Neural cell (in vitro differentiated cells): ENCODE data around the gene TRMT10B. TPM values are rescaled to one million over a fixed set of nuclear protein-coding genes. Genes with fewer than 3 reads are reported as not detected.
"Not testable (repeated sequence)": the region's sequence is repeated elsewhere in the genome, so short reads cannot be mapped to it uniquely, and the experiment has no call there.

Experiments
- H2AFZ ChIP-seq: fragments of 200-600, 300-800 bp; sonication (generic), shearing (Covaris generic); 2 replicates; pipeline ENCODE4 v1.6.0; 2014; ENCODE audit warnings: low read depth, mild to moderate bottlenecking, antibody characterized with exemption, low read length, moderate library complexity
- H3F3A ChIP-seq: fragments of 200-600 bp; shearing (Covaris generic); 2 replicates; pipeline ENCODE4 v1.6.1; 2016; ENCODE audit warnings: mild to moderate bottlenecking, moderate library complexity, mixed read lengths, antibody characterized with exemption, low read length; ENCODE audit not compliant: insufficient read depth, poor library complexity, severe bottlenecking
- H3K27ac ChIP-seq: fragments of 200-600, 300-800 bp; sonication (generic), shearing (Covaris generic); 2 replicates; pipeline ENCODE4 v1.5.1; 2014; ENCODE audit warnings: mild to moderate bottlenecking, low read length, moderate library complexity
- H3K27me3 ChIP-seq: fragments of 300-800, 200-600 bp; sonication (generic), shearing (Covaris generic); 2 replicates; pipeline ENCODE4 v1.6.0; 2014; ENCODE audit warnings: mild to moderate bottlenecking, low read depth, low read length, moderate library complexity; ENCODE audit not compliant: insufficient read depth
- H3K36me3 ChIP-seq: fragments of 300-800, 200-600 bp; sonication (generic), shearing (Covaris generic); 2 replicates; pipeline ENCODE4 v1.5.1; 2014; ENCODE audit warnings: mild to moderate bottlenecking, antibody characterized with exemption, low read length, moderate library complexity; ENCODE audit not compliant: insufficient read depth
- H3K4me2 ChIP-seq: fragments of 300-800, 200-600 bp; sonication (generic), shearing (Covaris generic); 2 replicates; pipeline ENCODE4 v1.6.0; 2014; ENCODE audit warnings: mild to moderate bottlenecking, low read length
- H3K4me3 ChIP-seq: fragments of 300-800, 200-600 bp; sonication (generic), shearing (Covaris generic); 2 replicates; pipeline ENCODE4 v1.5.1; 2014; ENCODE audit warnings: mild to moderate bottlenecking, low read length, moderate library complexity
- H3K79me2 ChIP-seq: fragments of 200-600 bp; shearing (Covaris generic); replicated peaks from 2 replicates; pipeline ENCODE4 v1.6.0; 2014; ENCODE audit warnings: mild to moderate bottlenecking, low read length, moderate library complexity; ENCODE audit not compliant: insufficient read depth
- H3K9ac ChIP-seq: fragments of 300-800, 200-600 bp; sonication (generic), shearing (Covaris generic); 2 replicates; pipeline ENCODE4 v1.6.1; 2016; ENCODE audit warnings: mild to moderate bottlenecking, low read length, mixed read lengths
- H3K9me2 ChIP-seq: fragments of 200-600 bp; shearing (Covaris generic); 2 replicates; pipeline ENCODE4 v1.6.1; 2016; ENCODE audit warnings: mild to moderate bottlenecking, low read length, mixed read lengths; ENCODE audit not compliant: insufficient read depth
- H3K9me3 ChIP-seq: fragments of 200-600, 300-800 bp; sonication (generic), shearing (Covaris generic); 2 replicates; pipeline ENCODE4 v1.6.1; 2016; ENCODE audit warnings: mild to moderate bottlenecking, mixed run types, low read length, moderate library complexity, mixed read lengths
- H4K20me1 ChIP-seq: fragments of 200-600 bp; shearing (Covaris generic); 2 replicates; pipeline ENCODE4 v1.6.1; 2016; ENCODE audit warnings: mild to moderate bottlenecking, mixed run types; ENCODE audit not compliant: insufficient read depth
- EP300 ChIP-seq: fragments of 450-650 bp; conservative IDR thresholded peaks from 2 replicates; pipeline ENCODE4 v1.6.1; 2014; ENCODE audit warnings: antibody characterized with exemption, mild to moderate bottlenecking, moderate library complexity; ENCODE audit not compliant: poor library complexity, severe bottlenecking
- EZH2 ChIP-seq: fragments of 200-600, 300-800 bp; shearing (Covaris generic), sonication (generic); IDR thresholded peaks from 2 replicates; pipeline ENCODE4 v1.6.1; 2014; ENCODE audit warnings: antibody characterized with exemption, low read length, borderline replicate concordance, mild to moderate bottlenecking; ENCODE audit not compliant: insufficient read depth, poor library complexity, severe bottlenecking
- MXI1 ChIP-seq: fragments of 450-650 bp; conservative IDR thresholded peaks from 2 replicates; pipeline ENCODE4 v1.6.1; 2014; ENCODE audit warnings: antibody characterized with exemption, mild to moderate bottlenecking; ENCODE audit not compliant: poor library complexity, severe bottlenecking
- POLR2AphosphoS5 ChIP-seq: IDR thresholded peaks from 2 replicates; pipeline ENCODE4 v1.6.1; 2012
- RAD21 ChIP-seq: fragments of 450-650 bp; conservative IDR thresholded peaks from 2 replicates; pipeline ENCODE4 v1.6.1; 2014; ENCODE audit warnings: antibody characterized with exemption, mild to moderate bottlenecking, moderate library complexity
- REST ChIP-seq: IDR thresholded peaks from 2 replicates; pipeline ENCODE4 v1.6.1; 2012; ENCODE audit warnings: borderline replicate concordance
- SMC3 ChIP-seq: fragments of 450-650 bp; conservative IDR thresholded peaks from 2 replicates; pipeline ENCODE4 v1.6.1; 2014; ENCODE audit warnings: antibody characterized with exemption, mild to moderate bottlenecking, moderate library complexity; ENCODE audit not compliant: poor library complexity
- TAF1 ChIP-seq: IDR thresholded peaks from 2 replicates; pipeline ENCODE4 v1.6.1; 2012; ENCODE audit warnings: low read depth
- polyA plus RNA-seq: library from polyadenylated mRNA; depleted of rRNA; stranded (reverse); fragments of >200 nt; gene quantifications from 2 replicates; pipeline ENCODE4 v1.2.3, GENCODE V29; 2014
- TF ChIP-seq, protein P1 (sequence below): fragments of 450-650 bp; IDR thresholded peaks from 2 replicates; pipeline ENCODE4 v1.5.1; 2014; ENCODE audit warnings: antibody characterized with exemption, mild to moderate bottlenecking, moderate library complexity; ENCODE audit not compliant: poor library complexity, severe bottlenecking

TRMT10B gene
- polyA plus RNA-seq, 1 donor from 2014 or later, result 11.2 TPM

DNA sequence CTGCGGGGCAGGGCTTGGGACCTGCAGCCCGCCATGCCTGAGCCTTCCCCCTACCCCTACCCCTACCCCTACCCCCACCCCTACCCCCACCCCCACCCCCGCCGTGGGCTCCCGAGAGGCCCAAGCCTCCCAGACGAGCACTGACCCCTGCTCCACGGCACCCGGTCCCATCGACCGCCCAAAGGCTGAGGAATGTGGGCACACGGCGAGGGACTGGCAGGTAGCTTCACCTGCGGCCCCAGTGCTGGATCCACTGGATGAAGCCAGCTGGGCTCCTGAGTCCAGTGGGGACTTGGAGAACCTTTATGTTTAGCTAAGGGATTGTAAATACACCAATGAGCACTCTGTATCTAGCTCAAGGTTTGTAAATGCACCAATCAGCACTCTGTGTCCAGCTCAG is 1.5 kb upstream of the TRMT10B start:
- not testable (repeated sequence) for H4K20me1 ChIP-seq, H3F3A ChIP-seq, H2AFZ ChIP-seq, H3K9me3 ChIP-seq, H3K9ac ChIP-seq, H3K79me2 ChIP-seq, H3K9me2 ChIP-seq, H3K27me3 ChIP-seq, H3K4me3 ChIP-seq, H3K36me3 ChIP-seq, H3K27ac ChIP-seq, H3K4me2 ChIP-seq

GRCh38 chr9:37752642-37753488 is 740 bp upstream of the TRMT10B start:
- peak overlapping the region; percentile 64 for H3K9ac ChIP-seq
- no peak overlapping the region for H3K4me2 ChIP-seq
- no peak overlapping the region for H3K27ac ChIP-seq
- no peaks in the 10 kb centered on the region for H3K9me2 ChIP-seq
- no peaks in the 10 kb centered on the region for H3K36me3 ChIP-seq
- H3K9me3 ChIP-seq, result no peaks in the 10 kb centered on the region
- H3K27me3 ChIP-seq, result no peaks in the 10 kb centered on the region
- TF ChIP-seq EZH2, result no peak
- TF ChIP-seq, protein P1, sequence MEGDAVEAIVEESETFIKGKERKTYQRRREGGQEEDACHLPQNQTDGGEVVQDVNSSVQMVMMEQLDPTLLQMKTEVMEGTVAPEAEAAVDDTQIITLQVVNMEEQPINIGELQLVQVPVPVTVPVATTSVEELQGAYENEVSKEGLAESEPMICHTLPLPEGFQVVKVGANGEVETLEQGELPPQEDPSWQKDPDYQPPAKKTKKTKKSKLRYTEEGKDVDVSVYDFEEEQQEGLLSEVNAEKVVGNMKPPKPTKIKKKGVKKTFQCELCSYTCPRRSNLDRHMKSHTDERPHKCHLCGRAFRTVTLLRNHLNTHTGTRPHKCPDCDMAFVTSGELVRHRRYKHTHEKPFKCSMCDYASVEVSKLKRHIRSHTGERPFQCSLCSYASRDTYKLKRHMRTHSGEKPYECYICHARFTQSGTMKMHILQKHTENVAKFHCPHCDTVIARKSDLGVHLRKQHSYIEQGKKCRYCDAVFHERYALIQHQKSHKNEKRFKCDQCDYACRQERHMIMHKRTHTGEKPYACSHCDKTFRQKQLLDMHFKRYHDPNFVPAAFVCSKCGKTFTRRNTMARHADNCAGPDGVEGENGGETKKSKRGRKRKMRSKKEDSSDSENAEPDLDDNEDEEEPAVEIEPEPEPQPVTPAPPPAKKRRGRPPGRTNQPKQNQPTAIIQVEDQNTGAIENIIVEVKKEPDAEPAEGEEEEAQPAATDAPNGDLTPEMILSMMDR, result no peak
- no peak for TF ChIP-seq SMC3
- no peak for TF ChIP-seq POLR2AphosphoS5
- TF ChIP-seq RAD21, result no peak
- no peak for TF ChIP-seq MXI1
- no peak for TF ChIP-seq TAF1
- TF ChIP-seq EP300, result no peak
- no peak for TF ChIP-seq REST
- H4K20me1 ChIP-seq, result no peaks in the 10 kb centered on the region
- H3F3A ChIP-seq, result no peaks in the 10 kb centered on the region
- H3K4me3 ChIP-seq, result peak overlapping the region; percentile 78
- H3K79me2 ChIP-seq, result no peaks in the 10 kb centered on the region
- no peak overlapping the region for H2AFZ ChIP-seq
